ENCODE measurements around the gene ZNF680.
"Not testable (repeated sequence)": the region's sequence is repeated elsewhere in the genome, so short reads cannot be mapped to it uniquely, and the experiment has no call there.

ZNF680 gene

DNA sequence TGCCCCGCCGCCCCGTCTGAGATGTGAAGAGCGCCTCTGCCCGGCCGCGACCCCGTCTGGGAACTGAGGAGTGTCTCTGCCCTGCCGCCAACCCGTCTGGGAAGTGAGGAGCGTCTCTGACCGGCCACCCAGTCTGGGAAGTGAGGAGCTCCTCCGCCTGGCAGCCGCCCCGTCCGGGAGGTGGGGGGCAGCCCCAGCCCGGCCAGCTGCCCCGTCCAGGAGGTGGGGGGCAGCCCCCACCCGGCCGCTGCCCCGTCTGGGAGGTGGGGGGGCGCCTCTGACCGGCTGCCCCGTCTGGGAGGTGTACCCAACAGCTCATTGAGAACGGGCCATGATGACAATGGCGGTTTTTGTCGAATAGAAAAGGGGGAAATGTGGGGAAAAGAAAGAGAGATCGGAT is 8.7 kb downstream of the ZNF680 start:
- not testable (repeated sequence) for DNase-seq

DNA sequence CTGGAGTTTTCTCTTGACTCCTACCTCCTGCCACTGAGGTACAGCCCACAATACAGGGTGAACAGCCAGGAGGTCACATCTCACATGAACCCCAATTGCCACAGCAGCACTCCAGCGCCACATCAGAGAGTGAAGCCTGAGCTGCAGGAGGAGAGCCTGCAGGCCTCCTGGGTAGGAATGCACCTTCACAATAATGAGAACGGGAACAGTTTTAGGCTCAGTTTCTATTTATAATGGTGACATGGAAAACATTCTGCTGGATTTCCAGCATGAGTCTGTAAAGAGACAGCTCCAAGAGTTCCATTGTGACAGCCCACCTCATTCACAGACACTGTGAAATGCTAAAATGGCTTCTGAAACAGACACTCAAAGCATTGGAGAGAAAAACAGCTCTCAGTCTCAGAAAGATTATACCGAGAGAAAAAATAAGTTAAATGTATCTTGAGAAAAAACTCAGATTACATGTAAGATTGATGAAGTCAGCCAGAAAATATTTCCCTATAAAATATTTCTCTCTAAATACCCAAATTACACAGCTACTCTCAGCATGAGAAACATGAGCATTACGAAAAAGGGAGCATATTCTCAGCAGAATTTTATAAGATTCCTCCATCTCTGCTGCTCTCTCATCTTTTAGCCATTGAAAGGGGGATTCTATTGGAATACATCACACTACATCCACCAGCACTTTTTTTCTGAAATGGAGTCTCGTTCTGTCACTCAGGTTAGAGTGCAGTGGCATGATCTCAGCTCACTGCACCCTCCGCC is 11.3 kb downstream of the ZNF680 start:
- DNase-seq: no peak

DNA sequence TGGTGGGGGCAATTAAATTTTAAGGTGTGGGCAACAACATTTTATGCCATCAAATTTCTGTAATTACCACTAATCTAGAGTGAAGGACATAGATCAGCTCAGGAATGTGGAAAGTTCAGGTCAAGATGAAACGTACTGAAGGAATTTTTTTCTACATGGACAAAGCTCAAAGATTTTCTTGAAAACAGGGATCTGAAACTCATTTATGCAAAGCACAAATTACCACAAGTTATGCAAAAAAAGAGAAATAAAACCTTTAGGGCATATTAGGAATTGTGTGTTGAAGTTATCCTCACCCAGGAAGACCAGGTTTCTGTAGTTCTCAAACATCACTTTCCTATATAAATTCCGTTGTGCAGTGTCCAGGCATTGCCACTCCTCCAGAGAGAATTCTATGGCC is 18.9 kb downstream of the ZNF680 start:
- no peak for DNase-seq

DNA sequence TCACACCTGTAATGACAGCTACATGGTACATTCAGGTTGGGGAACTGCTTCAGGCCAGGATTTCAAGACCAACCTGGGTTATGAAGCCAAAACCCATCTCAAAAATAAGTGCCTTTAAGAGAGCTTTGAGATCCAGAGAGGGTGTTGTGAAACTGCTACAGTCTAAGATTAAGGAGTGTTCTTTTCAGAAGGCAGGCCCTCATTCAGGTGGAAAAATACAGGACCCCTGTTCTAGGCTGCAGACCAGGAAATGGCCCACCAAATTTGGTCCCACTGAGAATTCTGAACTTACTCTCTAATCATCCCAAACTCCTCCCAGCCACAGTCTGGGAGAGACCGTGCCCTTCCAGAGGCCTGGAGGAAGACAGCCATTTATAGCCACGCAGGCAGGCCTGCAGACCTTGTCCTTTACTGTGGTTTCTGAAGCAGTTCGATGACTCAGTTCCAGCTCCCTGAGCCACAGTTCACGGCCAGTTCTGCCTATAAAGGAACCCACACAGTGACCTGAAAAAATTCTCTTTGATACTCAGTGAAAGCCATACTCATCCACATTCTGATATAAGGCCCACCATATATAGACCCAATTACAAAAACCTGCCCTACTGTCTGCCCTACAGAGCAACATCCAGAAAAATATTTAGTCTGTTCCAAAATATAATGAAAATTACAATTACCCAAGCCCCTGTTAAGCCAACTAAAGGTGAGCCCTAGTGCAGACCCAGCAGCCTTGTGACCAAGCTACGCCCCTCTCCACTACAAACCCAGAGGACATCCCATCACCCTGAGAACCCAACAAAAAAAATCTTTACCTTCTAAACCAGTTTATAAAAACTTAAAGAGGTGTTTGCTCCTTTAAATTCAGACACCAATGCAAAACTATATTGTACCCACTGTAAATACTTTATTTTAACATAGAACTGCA is 21.2 kb downstream of the ZNF680 start:
- no peak for DNase-seq

DNA sequence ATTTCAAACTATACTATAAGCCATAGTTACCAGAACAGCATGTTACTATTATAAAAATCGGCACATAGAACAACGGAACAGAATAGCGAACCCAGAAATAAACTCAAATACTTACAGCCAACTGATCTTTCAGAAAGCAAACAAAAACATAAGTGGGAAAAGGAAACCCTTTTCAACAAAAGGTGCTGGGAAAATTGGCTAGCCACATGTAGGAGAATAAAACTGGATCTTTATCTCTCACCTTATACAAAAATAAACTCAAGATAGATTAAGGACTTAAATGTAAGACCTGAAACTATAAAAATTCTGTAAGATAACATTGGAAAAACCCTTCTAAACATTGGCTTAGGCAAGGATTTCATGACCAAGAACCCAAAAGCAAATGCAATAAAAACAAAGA is 29.1 kb downstream of the ZNF680 start:
- DNase-seq: no peak

DNA sequence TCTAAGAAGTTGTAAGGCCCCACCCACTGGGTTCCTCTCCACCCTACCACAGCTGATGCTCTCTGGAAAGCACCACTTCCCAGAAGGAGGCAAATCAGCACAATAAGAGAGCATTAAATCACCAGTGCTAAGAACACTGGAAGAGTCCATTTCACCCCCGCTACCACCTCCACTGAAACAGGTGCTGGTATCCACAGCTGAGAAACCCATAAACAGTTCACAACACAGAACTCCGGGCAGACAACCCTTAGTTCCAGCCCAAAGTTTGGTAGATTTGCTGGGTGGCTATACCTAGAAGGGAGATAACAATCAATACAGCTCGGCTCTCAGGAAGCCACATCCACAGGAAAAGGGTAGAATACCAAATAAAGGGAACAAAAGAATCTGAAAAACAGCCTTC is 34.1 kb downstream of the ZNF680 start:
- DNase-seq: no peak

DNA sequence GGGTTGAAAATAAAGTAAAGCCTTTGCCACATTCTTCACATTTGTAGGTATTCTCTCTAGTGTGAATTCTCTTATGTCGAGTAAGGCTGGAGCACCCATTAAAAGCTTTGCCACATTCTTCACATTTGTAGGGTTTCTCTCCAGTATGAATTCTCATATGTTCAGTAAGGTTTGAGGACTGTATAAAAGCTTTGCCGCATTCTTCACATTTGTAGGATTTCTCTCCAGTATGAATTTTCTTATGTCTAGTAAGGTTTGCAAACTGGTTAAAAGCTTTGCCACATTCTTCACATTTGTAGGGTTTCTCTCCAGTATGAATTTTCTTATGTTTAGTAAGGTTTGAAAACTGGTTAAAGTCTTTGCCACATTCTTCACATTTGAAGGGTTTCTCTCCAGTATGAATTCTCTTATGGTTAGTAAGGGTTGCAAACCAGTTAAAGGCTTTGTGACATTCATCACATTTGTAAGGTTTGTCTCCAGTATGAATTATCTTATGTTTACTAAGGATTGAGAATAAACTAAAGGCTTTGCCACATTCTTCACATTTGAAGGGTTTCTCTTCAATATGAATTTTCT is 41.4 kb downstream of the ZNF680 start:
- no peak for DNase-seq

DNA sequence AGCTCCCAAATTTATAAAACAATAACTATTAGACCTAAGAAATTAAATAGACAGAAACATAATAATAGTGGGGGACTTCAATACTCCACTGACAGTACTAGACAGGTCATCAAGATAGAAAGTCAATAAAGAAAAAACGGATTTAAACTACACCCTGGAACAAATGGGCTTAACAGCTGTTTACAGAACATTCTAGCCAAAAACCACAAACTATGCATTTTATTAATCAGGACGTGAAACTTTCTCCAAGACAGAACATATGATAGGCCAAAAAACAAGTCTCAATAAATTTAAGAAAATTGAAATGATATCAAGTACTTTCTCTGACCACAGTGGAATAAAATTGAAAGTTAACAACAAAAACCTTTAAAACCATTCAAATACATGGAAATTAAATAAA is 46.4 kb downstream of the ZNF680 start:
- no peak for DNase-seq

DNA sequence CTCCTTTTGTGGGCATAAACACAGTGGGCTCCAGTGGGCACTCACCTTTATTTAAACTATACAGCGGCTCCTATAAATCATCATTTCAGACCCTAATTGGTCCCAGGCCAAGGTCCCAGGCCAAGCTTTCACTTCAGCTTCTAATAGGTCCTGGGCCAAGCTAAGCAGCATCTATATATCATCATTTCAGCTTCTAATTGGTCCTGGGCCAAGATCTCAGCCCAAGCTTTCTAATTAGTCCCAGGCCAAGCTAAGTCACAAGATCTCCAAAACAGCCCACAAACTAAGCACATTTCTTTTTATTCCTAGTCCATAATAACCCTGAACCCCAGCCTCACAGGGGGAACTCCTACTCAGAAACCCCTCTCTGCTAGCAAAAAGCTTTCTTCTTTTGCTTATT is 47.1 kb downstream of the ZNF680 start:
- no peak for DNase-seq

DNA sequence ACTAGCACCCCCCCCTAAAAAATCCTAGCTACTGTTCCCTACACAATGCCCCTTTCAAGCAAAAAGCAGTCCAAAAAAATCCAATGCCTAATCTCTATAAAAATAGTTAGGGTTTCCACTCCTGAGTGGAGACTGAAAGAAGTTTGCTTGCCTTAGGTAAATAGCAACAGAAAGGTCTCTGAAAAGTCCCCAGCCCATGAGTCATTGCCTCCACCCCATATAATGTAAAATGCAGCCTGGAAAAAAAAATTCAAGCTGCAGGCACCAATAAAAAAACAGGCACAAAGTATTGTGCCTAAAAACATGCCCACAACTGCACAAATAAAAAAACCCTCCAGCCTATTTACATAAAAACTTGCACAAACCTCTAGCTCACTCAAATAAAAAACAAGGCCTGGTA is 47.5 kb downstream of the ZNF680 start:
- no peak for DNase-seq

DNA sequence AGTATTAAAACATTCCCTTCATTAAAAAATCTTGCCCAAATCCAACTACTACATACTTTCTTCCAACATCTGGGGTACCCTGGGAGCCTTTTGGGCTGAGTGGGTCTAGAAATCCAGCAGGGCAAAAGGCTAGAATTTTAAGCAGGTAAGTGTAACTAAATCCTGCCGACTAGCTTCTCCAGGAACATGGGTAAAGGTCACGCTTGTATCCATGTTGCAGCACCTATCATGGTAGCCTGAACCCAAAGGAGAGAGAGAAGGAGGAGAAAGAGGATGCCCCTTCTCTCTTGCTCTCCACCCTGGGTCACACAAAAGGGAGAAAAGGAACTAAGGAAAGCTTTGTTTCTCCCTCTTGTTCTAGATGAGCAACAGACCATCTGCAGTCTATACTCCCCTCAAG is 53.3 kb downstream of the ZNF680 start:
- DNase-seq: no peak

DNA sequence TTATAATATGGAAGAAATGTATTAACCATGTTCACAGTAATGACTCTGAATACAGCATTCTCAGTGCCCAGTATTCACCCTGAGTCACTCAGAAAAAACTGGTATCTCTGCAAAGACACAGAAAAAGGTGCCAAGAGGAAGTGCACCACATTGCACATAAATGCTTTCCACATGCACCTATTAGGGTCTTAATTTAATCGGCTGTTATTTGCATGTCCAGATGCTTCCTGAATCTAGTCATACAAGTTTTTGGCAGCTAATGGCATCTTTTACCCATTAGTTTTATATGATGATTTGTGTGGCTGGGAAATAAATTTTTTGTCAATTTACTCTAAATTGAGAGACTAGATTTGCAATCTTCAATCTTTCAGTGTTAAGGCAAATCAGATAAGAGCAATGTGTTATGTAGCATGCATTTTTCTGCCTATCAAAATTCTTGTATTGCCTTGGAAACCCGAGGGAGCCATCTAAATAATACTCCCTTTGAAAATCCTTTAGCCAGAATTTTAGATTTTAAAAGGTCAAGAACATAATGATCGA is 58.2 kb downstream of the ZNF680 start:
- no peak for DNase-seq

DNA sequence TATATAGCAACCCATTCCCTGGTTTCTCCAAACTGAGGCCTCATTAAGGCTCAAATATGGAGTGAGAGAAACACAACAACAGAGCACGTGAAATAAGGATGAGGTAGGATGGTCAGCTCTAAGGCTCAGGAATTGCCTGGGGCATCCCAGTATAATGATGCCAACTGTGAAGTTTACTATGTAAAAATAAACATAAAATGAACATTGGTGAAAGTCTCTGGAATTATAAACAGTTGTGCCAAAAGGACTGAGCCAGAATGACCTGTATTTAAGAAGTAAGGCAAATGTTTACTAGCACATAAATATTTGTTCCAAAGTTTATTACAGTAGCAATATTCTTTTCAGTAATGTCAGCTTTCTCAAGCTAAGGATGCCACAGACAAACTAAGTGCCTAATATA is 64.6 kb downstream of the ZNF680 start:
- DNase-seq: no peak

DNA sequence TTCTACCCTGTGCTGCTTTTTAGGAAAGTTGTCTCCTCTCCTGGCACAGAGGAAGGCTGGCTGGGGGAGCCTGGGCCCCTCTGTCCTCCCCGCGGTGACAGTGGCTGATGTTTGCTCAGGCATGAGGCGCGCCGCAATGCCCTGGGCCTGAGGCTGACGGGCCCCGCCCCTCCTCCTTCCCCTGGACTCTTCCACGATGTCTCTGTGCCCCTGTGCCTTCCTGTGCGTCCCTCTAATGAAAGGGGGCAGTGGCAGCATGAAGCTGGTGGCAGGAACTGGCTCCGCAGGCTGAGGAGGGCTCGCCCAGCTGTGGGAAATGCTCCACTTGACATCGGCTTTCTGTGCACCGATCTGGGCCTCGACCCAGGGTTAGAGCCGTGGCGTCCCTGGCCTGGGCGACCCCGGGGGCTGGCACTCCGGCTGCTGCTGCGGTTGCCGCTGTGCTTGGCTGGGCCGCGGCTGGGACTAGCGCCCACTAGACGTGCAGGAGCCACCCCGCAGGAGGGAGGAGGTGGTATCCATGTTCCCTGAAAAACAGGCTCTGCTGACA is 67.9 kb downstream of the ZNF680 start:
- DNase-seq: no peak

DNA sequence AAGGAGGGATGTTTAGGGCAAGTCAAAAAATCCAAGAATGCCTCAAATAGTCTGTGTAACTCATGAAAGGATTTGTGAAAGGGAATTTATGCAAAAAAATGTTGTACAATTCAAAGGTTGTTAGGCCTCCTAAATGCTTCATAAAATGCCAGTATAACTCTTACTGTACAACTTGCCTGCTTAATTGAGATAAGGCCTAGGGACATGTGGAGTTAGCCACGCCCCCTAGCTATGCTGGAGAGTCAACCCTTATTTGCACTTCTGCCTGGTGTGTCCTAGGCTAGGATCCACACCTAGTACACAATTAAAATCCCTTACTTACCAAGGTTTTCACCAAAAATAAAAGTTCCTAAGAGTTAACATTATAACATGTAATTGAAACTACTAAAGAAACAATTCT is 77.2 kb downstream of the ZNF680 start:
- no peak for DNase-seq

Measured in HCEC 1CT (cell line).